ENCODE measurements around the gene TEX52. TPM values are rescaled to one million over a fixed set of nuclear protein-coding genes. Genes with fewer than 3 reads are reported as not detected.

The TEX52 gene
- total and polyA plus RNA-seq, 2 of the 13 experiments (the other 11 are each of a cell fraction or from before 2014, with no cell fraction given), result 0.05 TPM; not detected in 1

DNA sequence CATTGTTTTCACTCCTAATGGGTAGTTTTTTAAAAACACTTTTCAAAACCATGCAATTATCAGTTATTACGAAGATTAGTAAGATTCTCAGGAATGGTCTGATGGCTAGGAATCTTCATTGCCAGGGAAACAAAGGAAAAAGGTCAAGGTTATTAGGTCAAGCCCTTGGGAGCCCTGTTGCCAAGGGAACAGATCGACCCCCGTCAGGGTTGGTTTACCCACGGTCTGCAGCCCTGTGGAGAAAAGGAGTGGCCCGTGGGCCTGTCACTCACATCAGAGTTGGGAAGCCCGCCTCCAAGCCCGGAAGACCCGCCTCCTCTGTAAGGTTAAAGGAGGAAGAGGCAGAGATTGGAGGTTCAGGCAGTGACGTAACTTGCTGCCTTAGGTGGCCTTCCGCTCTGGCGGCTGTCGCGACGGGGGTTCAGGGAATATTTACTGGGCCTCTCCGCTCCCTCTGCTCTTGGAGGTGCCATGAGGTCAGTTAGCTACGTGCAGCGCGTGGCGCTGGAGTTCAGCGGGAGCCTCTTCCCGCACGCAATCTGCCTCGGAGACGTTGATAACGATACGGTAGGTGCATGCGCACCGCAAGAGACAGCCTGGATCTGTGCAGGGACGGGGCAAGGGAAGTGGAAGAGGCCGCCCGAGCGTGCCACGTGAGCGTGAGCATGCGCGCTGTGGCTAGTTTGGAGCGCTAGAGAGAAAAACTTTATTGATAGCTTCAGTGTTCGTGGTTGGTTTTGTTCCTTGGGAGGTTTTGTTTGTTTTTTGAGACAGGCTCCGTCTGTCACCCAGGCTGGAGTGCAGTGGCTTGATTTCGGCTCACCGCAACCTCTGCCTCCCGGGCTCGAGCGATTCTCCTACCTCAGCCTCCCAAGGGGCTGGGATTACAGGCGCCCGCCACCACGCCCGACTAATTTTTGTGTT lies 44.3 kb downstream of the TEX52 start, which contains the start of gene ITFG2 (continued):
- TF ChIP-seq, protein P1, sequence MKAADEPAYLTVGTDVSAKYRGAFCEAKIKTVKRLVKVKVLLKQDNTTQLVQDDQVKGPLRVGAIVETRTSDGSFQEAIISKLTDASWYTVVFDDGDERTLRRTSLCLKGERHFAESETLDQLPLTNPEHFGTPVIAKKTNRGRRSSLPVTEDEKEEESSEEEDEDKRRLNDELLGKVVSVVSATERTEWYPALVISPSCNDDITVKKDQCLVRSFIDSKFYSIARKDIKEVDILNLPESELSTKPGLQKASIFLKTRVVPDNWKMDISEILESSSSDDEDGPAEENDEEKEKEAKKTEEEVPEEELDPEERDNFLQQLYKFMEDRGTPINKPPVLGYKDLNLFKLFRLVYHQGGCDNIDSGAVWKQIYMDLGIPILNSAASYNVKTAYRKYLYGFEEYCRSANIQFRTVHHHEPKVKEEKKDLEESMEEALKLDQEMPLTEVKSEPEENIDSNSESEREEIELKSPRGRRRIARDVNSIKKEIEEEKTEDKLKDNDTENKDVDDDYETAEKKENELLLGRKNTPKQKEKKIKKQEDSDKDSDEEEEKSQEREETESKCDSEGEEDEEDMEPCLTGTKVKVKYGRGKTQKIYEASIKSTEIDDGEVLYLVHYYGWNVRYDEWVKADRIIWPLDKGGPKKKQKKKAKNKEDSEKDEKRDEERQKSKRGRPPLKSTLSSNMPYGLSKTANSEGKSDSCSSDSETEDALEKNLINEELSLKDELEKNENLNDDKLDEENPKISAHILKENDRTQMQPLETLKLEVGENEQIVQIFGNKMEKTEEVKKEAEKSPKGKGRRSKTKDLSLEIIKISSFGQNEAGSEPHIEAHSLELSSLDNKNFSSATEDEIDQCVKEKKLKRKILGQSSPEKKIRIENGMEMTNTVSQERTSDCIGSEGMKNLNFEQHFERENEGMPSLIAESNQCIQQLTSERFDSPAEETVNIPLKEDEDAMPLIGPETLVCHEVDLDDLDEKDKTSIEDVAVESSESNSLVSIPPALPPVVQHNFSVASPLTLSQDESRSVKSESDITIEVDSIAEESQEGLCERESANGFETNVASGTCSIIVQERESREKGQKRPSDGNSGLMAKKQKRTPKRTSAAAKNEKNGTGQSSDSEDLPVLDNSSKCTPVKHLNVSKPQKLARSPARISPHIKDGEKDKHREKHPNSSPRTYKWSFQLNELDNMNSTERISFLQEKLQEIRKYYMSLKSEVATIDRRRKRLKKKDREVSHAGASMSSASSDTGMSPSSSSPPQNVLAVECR (CRISPR knock-in tag; IDR thresholded peaks at IDR 0.05; ENCODE audit: borderline replicate concordance), result peak; percentile 98
- TF ChIP-seq PCBP1 (IDR thresholded peaks at IDR 0.05; ENCODE audit: borderline replicate concordance, low read depth, low read length) (peak; percentile 72; the same call in 1 of the 2 replicates), ZNF33B (CRISPR knock-in tag; IDR thresholded peaks at IDR 0.05) (0 out of 2 replicates have a peak, but pooled peaks have one; percentile 51), GTF3A (CRISPR knock-in tag; conservative IDR thresholded peaks at IDR 0.05) (0 out of 2 replicates have a peak, but pooled peaks have one; percentile 41), ZBTB1 (CRISPR knock-in tag; IDR thresholded peaks at IDR 0.05; ENCODE audit: borderline replicate concordance) (0 out of 2 replicates have a peak, but pooled peaks have one; percentile 68), HNF4G (IDR thresholded peaks at IDR 0.05; ENCODE audit: borderline replicate concordance, low read depth, low read length) (no peak), HNF4G (CRISPR knock-in tag; IDR thresholded peaks at IDR 0.05; ENCODE audit: borderline replicate concordance, low read depth) (no peak), TMF1 (CRISPR knock-in tag; IDR thresholded peaks at IDR 0.05; ENCODE audit: low read depth) (no peak), AHR (CRISPR knock-in tag; IDR thresholded peaks at IDR 0.05) (peak; percentile 96; the same call in 1 of the 2 replicates), HNRNPLL (IDR thresholded peaks at IDR 0.05; ENCODE audit: low read depth, low read length, poor library complexity, severe bottlenecking) (peak; percentile 85), ZNF10 (CRISPR knock-in tag; IDR thresholded peaks at IDR 0.05; ENCODE audit: borderline replicate concordance, low read depth) (no peak)
- TF ChIP-seq, protein P2, sequence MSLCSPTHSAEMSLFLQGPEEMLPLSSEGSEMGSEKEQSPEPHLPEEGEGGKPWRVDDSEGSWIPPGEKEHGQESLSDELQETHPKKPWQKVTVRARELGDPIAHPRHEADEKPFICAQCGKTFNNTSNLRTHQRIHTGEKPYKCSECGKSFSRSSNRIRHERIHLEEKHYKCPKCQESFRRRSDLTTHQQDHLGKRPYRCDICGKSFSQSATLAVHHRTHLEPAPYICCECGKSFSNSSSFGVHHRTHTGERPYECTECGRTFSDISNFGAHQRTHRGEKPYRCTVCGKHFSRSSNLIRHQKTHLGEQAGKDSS (CRISPR knock-in tag; IDR thresholded peaks at IDR 0.05; ENCODE audit: borderline replicate concordance, low read depth), result peak; percentile 93
- TF ChIP-seq, protein P3, sequence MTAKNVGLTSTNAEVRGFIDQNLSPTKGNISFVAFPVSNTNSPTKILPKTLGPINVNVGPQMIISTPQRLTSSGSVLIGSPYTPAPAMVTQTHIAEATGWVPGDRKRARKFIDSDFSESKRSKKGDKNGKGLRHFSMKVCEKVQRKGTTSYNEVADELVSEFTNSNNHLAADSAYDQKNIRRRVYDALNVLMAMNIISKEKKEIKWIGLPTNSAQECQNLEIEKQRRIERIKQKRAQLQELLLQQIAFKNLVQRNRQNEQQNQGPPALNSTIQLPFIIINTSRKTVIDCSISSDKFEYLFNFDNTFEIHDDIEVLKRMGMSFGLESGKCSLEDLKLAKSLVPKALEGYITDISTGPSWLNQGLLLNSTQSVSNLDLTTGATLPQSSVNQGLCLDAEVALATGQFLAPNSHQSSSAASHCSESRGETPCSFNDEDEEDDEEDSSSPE (CRISPR knock-in tag; IDR thresholded peaks at IDR 0.05), result peak; percentile 66
- TF ChIP-seq, protein P4, sequence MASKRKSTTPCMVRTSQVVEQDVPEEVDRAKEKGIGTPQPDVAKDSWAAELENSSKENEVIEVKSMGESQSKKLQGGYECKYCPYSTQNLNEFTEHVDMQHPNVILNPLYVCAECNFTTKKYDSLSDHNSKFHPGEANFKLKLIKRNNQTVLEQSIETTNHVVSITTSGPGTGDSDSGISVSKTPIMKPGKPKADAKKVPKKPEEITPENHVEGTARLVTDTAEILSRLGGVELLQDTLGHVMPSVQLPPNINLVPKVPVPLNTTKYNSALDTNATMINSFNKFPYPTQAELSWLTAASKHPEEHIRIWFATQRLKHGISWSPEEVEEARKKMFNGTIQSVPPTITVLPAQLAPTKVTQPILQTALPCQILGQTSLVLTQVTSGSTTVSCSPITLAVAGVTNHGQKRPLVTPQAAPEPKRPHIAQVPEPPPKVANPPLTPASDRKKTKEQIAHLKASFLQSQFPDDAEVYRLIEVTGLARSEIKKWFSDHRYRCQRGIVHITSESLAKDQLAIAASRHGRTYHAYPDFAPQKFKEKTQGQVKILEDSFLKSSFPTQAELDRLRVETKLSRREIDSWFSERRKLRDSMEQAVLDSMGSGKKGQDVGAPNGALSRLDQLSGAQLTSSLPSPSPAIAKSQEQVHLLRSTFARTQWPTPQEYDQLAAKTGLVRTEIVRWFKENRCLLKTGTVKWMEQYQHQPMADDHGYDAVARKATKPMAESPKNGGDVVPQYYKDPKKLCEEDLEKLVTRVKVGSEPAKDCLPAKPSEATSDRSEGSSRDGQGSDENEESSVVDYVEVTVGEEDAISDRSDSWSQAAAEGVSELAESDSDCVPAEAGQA (IDR thresholded peaks at IDR 0.05; ENCODE audit: low read depth), result peak; percentile 75
- TF ChIP-seq, protein P4 (CRISPR knock-in tag; IDR thresholded peaks at IDR 0.05; ENCODE audit: borderline replicate concordance), result no peak

Data from HepG2 (cell line).